ENCODE data around the gene APBB2.
A peak's percentile ranks its signal among the peaks of the same experiment; 100 is the strongest.
"Not testable (repeated sequence)": the region's sequence is repeated elsewhere in the genome, so short reads cannot be mapped to it uniquely, and the experiment has no call there.

The APBB2 gene

DNA sequence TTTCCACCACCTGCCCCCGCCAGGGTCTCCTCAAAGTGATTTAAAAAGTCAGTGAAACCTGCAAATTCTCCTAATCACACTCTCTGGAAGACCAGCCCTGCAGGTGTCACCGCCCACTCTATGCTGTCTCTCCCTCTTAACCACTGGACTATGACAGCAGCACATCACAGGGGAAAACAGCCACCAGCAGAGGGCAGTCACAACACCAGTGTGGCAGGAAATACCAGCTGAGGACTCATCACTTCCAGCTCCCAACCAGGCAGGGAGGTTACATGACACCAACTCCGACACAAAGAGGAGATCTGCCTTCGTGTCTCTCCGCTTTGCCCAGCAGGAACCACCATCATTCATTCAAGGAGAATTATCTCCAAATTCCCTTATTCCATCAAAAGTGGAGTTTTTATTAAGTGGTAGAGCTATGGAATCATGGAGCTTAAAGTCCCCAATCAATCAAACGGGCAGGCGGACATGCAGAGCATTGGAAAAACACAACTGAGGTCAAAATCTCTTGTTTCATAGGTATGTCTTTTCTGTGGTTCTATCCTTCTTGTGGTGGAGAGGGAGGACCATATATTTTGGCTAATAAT, 373.3 kb downstream of the APBB2 start:
- peak; percentile 63 for DNase-seq

DNA sequence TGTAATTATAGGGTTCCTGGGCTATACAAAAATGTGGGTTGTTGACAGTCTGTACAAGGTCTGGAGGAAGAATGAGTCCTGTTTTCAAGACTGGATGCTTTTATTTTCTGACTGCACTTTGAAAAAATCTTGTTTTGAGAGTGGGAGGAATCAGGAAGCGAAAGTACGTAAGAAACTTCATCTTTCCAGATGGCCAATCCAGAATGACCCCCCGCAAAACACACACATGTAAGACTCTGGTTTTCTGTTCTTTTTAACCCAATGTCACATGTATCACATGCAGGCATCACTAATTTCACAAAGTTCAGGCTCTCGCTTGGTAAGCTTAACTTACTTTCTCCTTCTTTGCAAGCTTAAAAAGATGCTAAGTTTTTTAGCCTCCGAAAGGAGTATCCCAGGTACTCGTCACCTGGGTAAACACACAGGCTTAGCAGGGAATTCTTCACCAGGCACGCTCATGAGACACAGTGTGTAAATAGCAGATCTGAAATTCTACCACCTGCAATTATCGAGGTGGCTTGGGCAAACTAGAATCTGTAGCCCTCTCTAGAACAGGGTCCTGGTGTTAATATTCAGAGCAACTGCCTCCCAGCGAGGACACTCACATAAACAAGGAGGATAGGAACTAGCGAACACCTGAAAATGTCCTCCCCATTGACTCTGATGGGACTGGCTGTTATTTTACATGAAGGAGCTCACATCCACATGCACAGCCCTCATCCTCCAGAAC, 373.9 kb downstream of the APBB2 start:
- no peak for DNase-seq

DNA sequence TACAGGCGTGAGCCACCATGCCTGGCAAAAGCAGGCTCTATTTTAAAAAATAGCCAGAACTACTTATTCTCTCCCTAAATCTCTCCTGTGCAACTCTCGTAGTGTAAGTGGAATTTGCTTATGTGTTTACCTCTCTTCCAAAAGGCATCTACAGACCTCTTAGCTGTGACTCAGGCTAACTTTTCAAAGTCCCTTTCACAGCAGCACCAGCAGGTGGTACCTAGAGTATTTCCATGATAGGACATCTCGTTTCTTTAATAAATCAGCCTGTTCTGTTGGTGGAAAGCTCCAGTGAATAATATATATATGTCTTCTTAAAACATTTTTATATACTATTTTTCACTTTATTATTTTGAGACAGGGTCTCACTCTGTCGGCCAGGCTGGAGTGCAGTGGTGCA, 375.6 kb downstream of the APBB2 start:
- DNase-seq = no peak

DNA sequence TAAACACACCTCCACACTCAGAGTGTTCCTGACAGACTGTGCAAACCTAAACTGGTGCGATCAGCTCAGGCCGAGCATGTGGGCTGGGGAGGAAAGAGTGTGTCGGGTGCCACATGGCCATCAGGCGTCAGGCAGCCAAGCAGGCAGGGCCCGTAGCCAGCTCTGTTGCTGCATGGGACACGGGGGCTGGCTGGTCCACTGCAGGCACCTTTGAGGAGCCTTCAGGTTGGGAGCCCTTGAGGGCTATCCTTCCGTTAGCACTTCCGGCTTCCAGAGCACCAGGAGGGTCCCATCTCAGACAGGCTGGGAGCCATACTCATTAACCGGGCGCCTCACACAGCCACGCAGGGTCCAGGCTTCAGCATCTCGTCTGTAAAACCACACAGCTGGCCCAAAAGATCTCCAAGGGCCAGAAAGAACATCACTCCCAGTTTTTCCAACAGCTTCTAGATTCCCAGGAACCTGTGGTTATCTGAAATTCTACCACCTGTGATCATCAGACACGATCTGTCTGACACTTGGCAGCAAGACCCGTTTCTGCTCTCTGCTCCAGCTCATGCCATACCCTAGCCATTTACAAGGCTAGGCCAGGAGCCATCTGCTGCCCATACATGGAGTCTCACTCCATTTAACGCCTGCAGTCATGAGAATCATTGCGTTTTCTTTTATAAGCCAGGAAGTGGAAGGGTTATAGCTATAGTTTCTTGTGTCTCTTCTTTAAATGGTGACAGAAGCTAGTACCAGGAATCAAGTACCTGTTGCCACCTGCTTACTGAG, 377.1 kb downstream of the APBB2 start:
- no peak for DNase-seq

DNA sequence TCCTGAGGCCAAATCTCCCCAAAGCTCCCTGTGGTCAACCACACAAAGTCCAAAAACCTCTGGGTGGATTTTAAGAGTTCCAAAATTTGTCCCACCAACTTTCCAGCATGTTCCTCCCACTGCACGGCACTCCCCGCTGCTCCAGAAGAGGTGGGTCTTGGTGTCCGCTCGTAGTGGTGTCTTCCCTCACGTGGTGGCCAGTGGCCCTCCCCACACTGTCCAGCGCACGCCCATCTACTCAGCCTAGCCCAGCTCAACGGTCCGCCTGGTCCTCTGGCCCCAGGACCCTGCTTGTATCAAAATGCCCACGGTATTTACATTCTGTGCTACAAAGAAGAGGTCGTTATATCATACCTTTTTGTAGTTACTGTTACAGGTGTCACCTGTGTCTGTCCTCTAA, 381.1 kb downstream of the APBB2 start:
- no peak for DNase-seq

DNA sequence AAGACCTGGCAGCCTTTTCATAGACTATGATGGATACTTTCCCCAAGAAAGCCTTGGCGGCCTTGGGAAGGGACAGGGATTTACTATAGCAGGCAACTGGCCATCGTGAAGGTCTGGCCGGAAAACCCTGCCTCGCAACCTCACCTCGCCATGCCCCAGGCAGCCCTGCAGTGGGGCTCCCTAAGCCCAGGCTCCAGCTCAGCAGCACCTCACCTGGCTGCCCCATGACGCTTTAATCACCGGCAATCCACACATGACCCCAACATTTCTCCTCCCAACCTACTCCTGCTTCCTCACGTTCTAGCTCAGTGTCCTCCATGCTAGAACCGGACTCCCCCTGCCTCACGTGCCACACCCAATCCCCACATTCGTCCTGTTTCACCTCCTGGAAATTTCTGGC, 382.2 kb downstream of the APBB2 start:
- DNase-seq = no peak

DNA sequence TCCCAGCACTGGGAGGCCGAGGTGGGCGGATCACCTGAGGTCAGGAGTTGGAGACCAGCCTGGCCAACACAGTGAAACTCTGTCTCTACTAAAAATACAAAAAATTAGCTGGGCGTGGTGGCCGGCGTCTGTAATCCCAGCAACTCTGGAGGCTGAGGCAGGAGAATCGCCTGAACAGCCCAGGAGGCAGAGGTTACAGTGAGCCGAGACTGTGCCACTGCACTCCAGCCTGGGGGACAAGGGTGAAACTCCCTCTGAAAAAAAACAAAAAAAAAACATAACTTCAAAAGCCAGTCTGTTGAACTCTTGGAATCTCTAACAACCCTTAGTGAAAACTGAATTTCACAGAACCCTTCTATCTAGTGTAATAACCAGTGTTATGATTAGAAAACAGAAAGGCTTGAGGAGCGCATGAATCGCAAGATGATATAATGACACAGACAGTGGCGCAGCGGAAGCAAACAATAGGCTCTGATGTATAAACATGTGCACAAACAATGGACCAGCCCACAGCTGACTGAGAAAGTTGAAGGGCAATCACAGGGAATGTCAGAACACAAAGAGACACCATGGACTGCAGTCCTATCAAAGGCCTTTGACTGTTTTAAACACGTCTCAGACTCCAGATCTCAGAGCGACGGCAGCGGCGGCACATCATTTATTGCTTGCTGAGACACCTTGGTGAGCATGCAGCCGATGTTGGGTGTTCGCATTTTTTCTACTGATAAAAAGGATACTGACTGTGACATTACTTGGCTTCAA, 383.0 kb downstream of the APBB2 start:
- DNase-seq = no peak

DNA sequence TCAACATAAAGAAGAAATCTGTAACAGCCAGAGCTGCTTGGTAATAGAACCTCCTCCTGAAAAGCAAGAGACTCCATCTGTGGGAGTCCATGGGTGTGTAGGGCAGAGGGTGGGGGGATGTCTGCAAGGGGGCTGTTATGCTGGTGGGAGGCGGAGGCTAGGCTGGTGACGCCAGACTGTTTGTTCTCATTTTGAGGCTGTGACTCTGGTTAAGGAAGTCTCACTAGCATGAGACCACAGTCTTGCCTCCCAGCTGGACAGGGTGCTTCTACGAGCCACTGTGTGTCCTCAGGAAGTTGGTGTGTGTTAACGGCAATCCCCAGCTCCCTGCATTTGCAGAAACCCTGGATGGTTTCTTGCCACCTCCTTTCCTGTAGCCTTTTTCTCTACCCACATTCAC, 384.8 kb downstream of the APBB2 start:
- DNase-seq = no peak

DNA sequence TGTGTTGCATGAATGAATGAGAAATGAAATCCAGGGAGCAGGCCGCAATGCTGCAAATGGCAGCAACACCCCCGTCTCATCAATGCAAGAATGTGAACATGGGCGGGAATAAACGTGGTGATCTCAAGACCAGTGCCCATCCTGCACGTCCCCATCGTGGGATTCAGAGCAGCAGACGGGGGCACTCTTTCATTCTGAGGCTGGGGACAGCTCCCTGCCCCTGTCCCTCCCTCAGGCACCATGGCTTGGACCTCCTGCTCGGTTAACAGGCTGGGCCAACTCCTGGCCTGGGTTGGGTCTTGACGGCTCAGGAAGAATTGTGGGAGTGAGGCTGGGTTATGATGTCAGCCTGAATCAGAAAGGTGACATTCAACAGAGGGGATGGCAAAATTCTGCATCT, 385.7 kb downstream of the APBB2 start:
- no peak for DNase-seq

DNA sequence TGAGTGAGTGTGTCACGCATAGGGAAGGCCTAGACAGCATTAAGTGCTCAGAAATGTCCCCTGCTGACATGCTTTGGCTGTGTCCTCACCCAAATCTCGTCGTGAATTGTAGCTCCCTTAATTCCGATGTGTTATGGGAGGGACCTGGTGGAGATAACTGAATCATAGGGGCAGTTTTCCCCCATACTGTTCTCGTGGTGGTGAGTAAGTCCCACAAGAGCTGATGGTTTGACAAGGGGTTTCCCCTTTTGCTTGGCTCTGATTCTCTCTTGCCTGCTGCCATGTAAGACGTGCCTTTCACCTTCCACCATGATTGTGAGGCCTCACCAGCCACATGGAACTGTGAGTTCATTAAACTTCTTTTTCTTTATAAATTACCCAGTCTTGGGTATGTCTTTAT, 386.6 kb downstream of the APBB2 start:
- no peak for DNase-seq

DNA sequence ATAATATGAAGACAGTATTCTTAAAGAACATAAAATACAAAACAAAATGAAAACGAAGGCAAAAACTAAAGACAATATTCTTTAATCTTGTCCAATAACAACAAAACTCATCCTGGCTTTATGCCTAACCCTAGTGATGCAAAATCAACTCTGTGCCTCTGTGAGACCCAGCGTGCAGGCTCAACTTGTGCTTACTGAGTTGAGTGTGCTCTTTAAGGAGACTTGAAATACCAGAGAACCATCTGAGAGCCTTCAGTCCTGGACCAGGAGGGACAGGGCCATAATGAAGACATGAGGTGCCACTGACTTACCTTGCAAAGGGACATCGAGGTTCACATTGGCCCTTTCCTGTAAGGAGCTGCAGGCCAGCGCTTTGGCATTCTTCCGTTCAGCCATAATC, 387.5 kb downstream of the APBB2 start:
- no peak for DNase-seq

DNA sequence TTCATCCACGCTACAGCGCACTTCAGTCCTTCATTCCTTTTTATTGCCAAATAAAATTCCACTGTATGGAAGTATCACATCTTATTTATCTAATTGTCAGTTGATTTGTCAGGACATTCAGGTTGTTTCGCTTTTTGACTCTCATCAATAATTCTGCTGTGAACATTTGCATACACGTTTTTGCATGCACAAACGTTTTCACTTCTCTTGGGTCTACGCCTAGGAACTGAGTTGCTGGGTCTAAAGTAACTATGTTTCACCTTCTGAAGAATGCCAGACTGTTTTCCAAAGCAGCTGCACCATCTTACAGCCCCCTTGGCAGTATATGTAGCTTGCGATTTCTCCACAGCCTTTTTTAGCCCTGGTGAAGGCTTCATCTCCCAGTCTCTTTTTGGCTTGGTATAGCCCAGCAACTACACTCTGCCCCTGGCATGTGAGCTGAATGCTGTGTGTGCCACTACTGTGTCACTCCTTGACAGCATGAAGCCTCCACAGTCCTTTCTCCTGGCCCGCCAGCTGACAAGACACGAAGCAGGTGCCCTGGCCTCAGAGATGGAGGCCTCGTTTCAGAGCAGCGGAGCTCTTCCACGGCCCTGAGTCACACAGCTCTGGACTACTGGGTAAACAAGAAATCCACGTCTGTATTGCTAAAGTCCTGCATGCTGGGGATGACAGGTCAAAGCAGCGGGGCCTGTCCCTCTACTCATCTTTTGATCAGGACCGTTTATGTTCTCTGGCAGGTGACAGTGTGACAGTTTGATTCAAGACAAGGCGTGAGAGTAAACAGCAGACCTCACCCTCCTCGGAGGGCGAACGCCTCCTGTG, 389.1 kb downstream of the APBB2 start:
- no peak for DNase-seq

DNA sequence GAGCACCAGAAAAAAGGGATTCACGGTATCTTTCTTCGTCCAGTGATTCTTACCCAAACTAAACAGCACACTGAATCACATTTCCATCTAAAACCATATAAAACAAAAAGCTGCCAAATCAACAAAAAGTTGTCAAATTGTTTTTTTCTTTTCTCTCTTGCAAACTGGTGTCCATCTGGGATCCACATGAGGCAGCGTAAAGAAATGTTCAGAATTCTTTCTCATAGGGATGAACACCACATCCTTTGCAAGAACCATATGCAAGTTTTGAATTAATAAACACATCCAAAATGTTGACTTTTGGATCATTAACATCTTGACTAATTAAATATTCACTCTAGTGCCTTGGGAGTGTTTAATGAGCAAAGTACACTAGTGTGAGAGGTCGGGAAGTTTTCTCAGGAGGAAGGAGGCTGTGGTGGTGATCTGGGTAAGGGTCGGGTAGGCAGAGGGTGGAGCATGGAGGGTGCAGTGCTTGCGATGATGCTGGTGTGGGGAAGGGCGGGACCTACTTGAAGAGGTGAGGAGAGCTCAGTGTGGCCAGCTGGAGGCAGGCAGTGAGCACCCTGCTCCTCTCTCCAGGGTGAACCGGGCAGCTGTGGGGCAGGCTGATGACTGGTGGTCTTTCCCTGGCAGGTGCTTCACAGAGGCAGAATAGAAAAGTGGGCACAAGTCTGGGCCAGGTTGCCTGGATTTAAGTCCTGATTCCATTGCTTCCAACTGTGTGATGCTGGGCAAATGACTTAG, 391.7 kb downstream of the APBB2 start:
- DNase-seq = no peak

DNA sequence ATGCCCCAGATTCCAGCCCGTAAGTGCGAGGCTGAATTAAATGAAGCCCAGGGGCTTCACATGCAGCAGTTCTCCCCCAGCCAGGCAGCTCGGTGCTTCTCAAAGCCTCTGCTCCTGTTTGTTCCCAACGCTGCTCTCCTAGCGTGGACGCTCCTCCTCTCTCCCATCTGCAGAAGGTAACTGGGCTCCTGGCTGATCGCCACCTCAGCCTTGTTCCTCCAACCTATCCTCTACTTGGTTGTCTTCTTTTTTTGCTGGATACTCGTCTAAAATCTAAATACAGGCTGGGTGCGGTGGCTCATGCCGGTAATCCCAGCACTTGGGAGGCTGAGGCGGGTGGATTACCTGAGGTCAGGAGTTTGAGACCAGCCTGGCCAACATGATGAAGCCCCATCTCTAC, 394.2 kb downstream of the APBB2 start:
- DNase-seq = no peak

DNA sequence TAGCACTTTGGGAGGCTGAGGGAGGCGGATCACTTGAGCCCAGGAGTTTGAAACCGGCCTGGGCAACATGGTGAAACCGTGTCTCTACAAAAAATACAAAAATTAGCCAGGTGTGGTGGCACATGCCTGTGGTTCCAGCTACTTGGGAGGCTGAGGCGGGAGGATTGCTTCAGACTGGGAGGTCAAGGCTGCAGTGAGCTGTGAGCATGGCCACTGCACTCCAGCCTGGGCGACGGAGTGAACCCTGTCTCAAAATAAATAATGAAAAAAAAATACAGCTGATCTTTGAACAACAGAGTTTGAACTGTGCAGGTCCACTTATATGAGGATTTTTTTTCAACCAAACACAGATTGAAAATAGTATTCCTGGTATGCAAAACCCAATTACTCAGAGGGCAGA, 397.2 kb downstream of the APBB2 start:
- not testable (repeated sequence) for DNase-seq

DNA sequence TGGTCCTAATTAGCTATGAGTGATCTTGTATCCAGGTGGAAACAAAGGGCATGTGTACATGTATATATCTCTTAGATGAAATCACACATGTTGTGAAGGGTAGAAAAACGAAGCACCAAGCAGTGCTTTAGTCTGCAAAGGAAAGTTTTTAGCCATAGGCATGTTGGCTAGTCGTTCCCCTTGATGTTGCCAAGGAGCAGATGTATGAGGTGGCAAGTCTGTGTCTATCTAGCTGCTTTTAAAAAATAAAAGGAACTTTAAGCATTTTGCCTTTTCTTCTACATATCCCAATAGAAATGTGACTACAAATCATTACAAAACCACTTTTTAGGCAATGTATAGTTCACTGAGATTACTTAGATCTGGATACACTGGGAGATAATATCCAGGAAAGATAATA, 401.5 kb downstream of the APBB2 start:
- no peak for DNase-seq

DNA sequence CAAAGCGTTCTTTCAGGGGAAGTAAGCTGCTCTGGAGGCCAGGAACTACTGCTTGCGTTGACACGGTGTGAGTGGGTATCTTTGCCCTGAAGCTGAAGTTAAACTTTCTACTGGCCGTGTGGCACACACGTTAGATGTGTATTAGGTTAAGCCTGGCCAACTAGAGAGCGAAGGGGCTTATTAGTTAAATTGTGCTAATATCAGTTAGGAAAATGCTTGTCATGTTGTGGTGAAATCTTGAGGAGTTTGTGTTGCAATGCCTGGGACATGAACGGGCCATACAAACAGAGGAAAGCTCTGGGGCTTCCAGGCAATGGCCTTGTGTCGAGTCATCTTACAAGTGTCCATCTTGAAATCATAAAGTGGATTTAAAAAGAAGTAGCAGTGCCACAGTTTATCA, 402.0 kb downstream of the APBB2 start:
- no peak for DNase-seq

DNA sequence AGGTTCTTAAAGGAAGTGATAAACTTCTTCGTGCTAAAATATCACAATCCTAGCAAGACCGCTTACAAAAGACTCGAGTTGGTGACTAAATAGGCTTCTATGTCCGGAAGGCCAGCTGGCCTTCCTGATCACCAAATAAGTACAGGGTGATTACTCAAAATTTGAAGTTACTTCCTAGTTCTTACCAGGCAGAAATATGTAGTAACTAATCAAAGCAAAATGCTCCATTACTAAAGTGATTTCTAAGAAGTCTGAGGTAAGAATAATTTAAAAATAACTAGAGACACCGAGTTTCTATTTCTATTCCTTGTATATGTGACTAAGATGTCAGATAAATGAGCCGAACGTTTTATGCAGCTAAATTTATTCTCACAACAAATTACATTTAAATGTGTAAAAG, 402.4 kb downstream of the APBB2 start:
- no peak for DNase-seq

DNA sequence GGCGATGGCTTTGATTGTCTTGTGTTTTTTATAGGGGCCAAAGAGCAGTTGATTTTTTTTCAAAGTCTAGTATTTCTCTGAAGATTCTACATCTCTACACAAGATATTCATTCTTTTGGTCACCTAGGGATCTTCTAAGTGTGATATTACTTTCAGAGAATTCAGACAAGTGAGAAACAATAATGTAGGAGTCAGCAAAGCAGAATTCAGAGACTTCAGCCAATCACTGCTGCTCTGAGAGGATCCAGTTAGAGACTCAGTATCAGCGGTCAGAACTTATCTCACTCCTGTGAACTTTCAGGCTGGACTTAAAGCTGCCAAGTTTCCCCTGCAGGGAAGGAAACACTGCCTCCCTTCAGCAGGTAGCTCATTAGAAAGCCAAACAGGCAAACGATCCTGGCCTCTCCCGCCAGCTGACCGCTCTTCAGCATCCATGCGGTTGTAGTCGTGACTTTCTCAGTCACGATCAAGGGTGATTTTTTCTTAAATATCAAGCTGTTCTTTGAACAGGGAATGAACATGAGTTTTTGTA, 405.4 kb downstream of the APBB2 start:
- DNase-seq = no peak

DNA sequence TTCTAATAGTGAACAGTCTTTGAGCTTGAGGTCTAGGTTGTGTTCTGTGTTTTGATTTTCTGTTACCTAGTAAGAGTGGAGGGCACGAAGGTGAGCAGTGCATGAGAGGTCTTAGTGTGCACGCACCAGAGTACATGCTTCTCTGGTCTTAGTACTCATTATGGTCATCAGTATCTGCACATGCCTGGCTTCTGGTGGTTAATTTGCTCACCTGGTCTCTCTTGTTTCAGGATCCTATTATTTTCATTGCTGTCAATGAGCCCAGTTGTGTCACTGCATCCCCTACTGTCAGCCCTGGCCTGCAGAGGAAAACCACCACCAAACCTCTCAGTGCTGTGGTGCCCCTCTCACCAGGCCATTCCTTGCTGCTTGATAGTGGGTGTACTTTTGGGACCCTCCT, 409.7 kb downstream of the APBB2 start:
- no peak for DNase-seq

DNA sequence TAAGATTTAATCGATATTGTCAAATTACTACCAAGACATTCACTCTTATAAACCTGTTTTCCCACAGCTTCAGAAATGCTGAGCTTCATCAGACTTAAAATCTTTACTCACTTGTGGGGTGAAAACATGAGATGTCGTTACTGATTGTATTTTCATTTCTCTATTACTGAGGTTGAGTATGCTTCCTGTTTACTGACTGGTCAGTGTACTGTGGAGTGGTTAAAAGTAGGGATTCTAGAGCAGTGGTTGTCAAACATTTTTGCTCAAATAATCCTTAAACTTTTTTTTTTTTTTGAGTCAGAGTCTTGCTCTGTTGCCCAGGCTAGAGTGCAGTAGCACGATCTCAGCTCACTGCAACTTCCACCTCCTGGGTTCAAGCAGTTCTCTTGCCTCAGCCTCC, 414.3 kb downstream of the APBB2 start:
- DNase-seq = no peak

DNA sequence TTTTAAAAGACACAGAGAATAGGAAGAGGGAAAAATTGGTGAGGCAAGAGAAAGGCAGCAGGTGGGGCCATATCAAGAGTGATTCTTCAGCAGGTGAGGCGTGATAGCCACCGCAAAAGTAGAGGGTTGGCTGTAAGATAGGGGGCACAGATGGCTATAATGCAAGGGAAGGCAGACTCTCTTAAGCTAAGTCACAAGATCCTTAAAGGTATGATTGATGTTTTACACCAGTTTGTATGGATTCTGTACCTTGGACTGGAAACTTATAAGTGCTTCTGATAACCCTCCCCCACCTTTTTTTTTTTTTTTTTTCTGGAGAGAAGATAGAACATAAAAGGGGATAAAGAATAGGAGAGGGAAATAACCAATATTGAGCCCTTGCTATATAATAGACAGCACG, 424.6 kb downstream of the APBB2 start:
- DNase-seq = no peak

Data from amniotic stem cell (primary cell).